Measurements from ENCODE around the gene ITGA1. TPM values are rescaled to one million over a fixed set of nuclear protein-coding genes. Genes with fewer than 3 reads are reported as not detected.
"Not testable (repeated sequence)": the region's sequence is repeated elsewhere in the genome, so short reads cannot be mapped to it uniquely, and the experiment has no call there.

Gene ITGA1
- total and polyA plus RNA-seq, 9 donors = 4.9 to 41.2 (median 14.7) TPM

GRCh38 chr5:52814352-52815148, 26.8 kb downstream of the ITGA1 start:
- H3K36me3 ChIP-seq = no peaks in the 10 kb centered on the region
- no peak for DNase-seq
- TF ChIP-seq EP300 (IDR thresholded peaks at IDR 0.05) (no peak), CTCF (IDR thresholded peaks at IDR 0.05) (no peak), POLR2A (IDR thresholded peaks at IDR 0.05) (no peak)
- H3K27ac ChIP-seq = no peak overlapping the region
- intact Hi-C loops (cut with DNase I) = no loop called here
- H3K4me3 ChIP-seq = no peak overlapping the region
- no peaks in the 10 kb centered on the region for H3K9me3 ChIP-seq
- 69 to 80% (median 72%) methylated on average over 4 of the region's 4 CpGs for WGBS, 3 donors
- no peaks in the 10 kb centered on the region for H3K4me1 ChIP-seq (ENCODE audit: insufficient read depth)
- H3K27me3 ChIP-seq = no peaks in the 10 kb centered on the region

GRCh38 chr5:52817818-52818217, 30.1 kb downstream of the ITGA1 start:
- Histone ChIP-seq H3K4me3 (no peak overlapping the region), H3K27me3 (no peaks in the 10 kb centered on the region), H3K9me3 (no peaks in the 10 kb centered on the region), H3K4me1 (ENCODE audit: insufficient read depth) (peaks cover 3% of the 10 kb centered on the region), H3K36me3 (no peaks in the 10 kb centered on the region), H3K27ac (no peak overlapping the region)
- TF ChIP-seq CTCF (IDR thresholded peaks at IDR 0.05) (no peak), POLR2A (IDR thresholded peaks at IDR 0.05) (no peak), EP300 (IDR thresholded peaks at IDR 0.05) (no peak)
- WGBS, 3 donors = 83 to 100% (median 91%) methylated on average over 1 of the region's 1 CpG
- intact Hi-C loops (cut with DNase I) = no loop called here
- no peak for DNase-seq

GRCh38 chr5:52818360-52818759, 30.6 kb downstream of the ITGA1 start:
- Histone ChIP-seq H3K36me3 (no peaks in the 10 kb centered on the region), H3K9me3 (no peaks in the 10 kb centered on the region), H3K27ac (no peak overlapping the region), H3K4me3 (no peak overlapping the region), H3K27me3 (no peaks in the 10 kb centered on the region), H3K4me1 (ENCODE audit: insufficient read depth) (peaks cover 3% of the 10 kb centered on the region)
- TF ChIP-seq CTCF (IDR thresholded peaks at IDR 0.05) (no peak), POLR2A (IDR thresholded peaks at IDR 0.05) (no peak), EP300 (IDR thresholded peaks at IDR 0.05) (no peak)
- 92 to 94% (median 93%) methylated on average over 1 of the region's 1 CpG for WGBS, 3 donors
- no peak for DNase-seq
- intact Hi-C loops (cut with DNase I) = no loop called here

- intact Hi-C loops (cut with DNase I); H3K27ac ChIP-seq; H3K9me3 ChIP-seq; H3K4me3 ChIP-seq; DNase-seq; H3K27me3 ChIP-seq; H3K4me1 ChIP-seq (ENCODE audit: insufficient read depth); H3K36me3 ChIP-seq: not testable (repeated sequence)
- WGBS, 3 donors = 93 to 98% (median 95%) methylated on average over 3 of the region's 3 CpGs
These were observed 31.1 kb downstream of the ITGA1 start for GRCh38 chr5:52818807-52819206.

GRCh38 chr5:52821901-52822300, 34.2 kb downstream of the ITGA1 start:
- intact Hi-C loops (cut with DNase I) = no loop called here
- peaks cover 3% of the 10 kb centered on the region for H3K4me1 ChIP-seq (ENCODE audit: insufficient read depth)
- TF ChIP-seq EP300 (IDR thresholded peaks at IDR 0.05) (no peak), POLR2A (IDR thresholded peaks at IDR 0.05) (no peak), CTCF (IDR thresholded peaks at IDR 0.05) (no peak)
- H3K27me3 ChIP-seq = no peaks in the 10 kb centered on the region
- no peak overlapping the region for H3K27ac ChIP-seq
- DNase-seq = no peak
- H3K9me3 ChIP-seq = no peaks in the 10 kb centered on the region
- H3K4me3 ChIP-seq = no peak overlapping the region
- WGBS, 3 donors = 32 to 43% (median 34%) methylated on average over 1 of the region's 1 CpG
- no peaks in the 10 kb centered on the region for H3K36me3 ChIP-seq
